OCI-LY1 (cell line): ENCODE results near the gene KAT6B.

Source experiments
- EZH2 ChIP-seq: fragments of 200-600 bp; sonication (generic), shearing (Covaris generic); IDR thresholded peaks from 2 replicates; pipeline ENCODE4 v1.8.0; 2017; ENCODE audit warnings: borderline replicate concordance, mixed run types, mild to moderate bottlenecking, antibody characterized with exemption, low read length, moderate library complexity, mixed read lengths
- TF ChIP-seq, protein P1 (sequence below): fragments of 200-600 bp; sonication (generic), shearing (Covaris generic); IDR thresholded peaks from 2 replicates; pipeline ENCODE4 v1.5.1; 2017; ENCODE audit warnings: mild to moderate bottlenecking, antibody characterized with exemption, low read length, moderate library complexity, mixed read lengths

DNA sequence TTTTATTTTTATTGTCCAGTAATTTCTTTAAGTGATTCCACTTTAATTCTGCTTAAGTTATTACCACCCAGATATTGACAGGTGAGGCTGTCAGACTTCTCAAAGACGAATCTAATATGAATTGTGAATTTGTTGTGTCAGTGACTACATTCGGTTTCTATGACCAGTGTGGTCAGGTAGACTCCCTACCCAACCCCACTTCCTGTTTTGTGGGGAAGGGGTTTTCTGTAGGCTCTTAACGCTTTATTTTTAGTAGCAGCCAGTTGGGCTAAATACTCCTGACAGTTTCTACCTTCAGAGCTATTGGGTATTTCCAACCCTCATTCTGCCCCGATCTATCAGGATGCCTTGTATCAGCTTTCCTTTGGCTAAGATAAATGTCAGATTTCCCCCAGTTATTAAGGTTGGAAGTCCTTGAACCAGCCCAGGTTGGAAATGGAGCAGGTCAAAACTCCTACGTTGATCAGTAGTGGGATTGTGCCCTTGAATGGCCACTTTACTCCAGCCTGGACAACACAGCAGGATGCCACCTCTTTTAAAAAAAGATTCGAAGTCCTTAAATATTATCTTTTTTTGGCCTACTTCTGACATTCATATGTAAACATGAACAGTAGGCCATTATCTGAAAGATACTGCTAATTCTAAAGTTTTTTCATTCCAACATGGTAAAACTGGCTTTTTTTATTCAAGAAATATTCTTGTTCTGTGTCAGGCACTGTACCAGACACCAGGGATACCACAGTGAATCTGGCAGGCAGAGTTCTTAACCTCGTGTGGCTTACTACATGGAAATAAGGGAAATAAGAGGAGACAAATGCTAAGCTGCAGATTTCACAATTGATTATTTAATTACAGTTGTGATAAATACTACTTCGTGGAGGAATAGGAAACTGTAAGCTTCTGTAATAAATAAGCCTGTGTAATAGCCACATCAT is 151.8 kb downstream of the KAT6B start:
- TF ChIP-seq, protein P1, sequence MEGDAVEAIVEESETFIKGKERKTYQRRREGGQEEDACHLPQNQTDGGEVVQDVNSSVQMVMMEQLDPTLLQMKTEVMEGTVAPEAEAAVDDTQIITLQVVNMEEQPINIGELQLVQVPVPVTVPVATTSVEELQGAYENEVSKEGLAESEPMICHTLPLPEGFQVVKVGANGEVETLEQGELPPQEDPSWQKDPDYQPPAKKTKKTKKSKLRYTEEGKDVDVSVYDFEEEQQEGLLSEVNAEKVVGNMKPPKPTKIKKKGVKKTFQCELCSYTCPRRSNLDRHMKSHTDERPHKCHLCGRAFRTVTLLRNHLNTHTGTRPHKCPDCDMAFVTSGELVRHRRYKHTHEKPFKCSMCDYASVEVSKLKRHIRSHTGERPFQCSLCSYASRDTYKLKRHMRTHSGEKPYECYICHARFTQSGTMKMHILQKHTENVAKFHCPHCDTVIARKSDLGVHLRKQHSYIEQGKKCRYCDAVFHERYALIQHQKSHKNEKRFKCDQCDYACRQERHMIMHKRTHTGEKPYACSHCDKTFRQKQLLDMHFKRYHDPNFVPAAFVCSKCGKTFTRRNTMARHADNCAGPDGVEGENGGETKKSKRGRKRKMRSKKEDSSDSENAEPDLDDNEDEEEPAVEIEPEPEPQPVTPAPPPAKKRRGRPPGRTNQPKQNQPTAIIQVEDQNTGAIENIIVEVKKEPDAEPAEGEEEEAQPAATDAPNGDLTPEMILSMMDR, result no peak
- no peak for TF ChIP-seq EZH2
